Epithelial cell of alveolus of lung (primary cell): ENCODE data around the gene MST1R. TPM values are rescaled to one million over a fixed set of nuclear protein-coding genes. Genes with fewer than 3 reads are reported as not detected.

Experiments
- total RNA-seq: library from RNA; depleted of rRNA; stranded (reverse); fragments of >200 nt; gene quantifications from 2 replicates; pipeline ENCODE4 v1.2.1, GENCODE V29; 2015

MST1R gene
- 0.52 and 3.1 TPM in 2 replicates for total RNA-seq

DNA sequence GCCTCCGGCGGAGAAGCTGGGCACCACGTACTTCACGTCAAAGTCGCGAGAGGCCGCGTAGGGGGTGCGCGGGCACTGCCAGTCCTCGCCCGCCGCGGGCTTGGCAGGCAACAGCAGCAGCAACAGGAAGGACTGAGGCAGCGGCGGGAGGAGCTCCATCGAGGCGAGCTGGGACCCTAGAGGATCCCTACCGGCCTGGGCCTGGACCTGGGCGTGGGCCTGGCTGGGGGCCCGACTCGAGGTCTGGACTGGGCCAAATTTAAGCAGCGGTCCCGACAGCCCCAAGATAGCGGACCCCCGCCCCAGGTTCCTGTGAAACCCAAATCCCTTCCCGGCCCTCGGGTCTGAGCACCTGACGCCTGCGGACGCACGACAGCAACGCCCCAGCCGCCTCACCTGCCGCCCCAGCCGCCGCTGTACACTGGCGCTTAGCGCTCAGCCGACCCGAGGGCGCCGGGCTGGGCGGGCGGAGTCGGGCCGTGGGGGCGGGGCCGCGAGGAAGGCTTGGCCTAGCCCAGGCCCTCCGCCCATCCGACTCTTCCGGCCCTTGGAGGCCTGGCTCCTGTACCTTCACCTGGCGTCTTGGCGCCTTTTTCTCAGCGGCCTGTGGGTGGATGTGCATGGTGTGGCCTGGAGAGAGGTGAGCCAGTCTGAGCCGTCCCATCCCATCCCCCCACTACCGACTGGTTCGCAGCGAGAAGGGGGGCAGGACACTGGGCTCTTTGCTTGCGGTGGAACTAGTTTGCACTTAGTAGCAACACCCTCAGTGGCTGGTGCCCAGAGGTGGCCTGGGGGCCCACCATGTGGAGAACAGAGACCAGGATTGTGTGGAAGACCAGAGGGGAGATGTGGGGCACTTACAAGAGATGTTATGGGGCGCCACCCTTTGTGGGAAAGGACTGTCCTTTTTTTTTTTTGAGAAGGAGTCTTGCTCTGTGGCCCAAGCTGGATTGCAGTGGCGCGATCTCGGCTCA, at the start of gene MST1R:
TSS of gene MST1R (minus strand) at position 423 of the 974 bp plus-strand sequence. CDS start at position 159, 264 bp downstream.

GRCh38 chr3:49939858-49940666, 36.4 kb upstream of the MST1R start, which contains the start of gene RBM6:
RBM6 (plus strand) TSS chr3:49940150; CDS start chr3:49962642, 22,492 bp downstream.

GRCh38 chr3:49929291-49930167, 25.9 kb upstream of the MST1R start, which contains the start of gene MON1A:
MON1A (minus strand) TSS chr3:49929811; CDS start chr3:49913346, 16,465 bp downstream.

DNA sequence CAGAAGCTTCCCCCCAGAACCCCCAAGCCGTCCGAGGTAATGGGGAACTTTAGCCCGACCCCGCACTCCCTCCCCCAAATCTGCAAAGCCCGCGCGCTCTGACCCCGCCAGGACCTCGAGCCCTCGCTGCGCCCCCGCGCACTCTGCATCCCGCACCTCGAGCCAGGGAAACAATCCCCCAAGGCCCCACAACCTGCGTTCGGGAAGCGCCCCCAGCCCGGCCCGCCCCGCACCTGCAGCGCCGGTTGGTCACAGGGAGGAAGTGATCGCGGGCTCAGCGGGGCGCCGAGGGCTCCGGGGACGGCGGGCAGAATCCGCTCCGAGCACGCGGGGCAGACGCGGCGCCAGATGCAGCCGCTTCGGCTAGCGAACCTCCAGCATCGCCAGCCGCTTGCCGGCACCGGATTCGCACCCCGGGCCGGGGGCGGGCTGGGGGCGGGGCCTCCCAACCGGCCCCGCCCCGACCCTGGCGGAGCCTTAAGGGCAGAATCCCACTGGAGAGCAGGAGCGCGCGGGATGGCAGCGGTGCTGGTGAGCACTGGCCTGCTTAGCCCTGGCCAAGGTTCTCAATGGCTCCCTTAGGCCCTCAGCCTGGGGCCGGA, 34.0 kb downstream of the MST1R start, which contains the start of gene CAMKV:
TSS of gene CAMKV (minus strand) at position 382 of the 602 bp plus-strand sequence. CDS start 7,518 bp downstream, outside the sequence.

DNA sequence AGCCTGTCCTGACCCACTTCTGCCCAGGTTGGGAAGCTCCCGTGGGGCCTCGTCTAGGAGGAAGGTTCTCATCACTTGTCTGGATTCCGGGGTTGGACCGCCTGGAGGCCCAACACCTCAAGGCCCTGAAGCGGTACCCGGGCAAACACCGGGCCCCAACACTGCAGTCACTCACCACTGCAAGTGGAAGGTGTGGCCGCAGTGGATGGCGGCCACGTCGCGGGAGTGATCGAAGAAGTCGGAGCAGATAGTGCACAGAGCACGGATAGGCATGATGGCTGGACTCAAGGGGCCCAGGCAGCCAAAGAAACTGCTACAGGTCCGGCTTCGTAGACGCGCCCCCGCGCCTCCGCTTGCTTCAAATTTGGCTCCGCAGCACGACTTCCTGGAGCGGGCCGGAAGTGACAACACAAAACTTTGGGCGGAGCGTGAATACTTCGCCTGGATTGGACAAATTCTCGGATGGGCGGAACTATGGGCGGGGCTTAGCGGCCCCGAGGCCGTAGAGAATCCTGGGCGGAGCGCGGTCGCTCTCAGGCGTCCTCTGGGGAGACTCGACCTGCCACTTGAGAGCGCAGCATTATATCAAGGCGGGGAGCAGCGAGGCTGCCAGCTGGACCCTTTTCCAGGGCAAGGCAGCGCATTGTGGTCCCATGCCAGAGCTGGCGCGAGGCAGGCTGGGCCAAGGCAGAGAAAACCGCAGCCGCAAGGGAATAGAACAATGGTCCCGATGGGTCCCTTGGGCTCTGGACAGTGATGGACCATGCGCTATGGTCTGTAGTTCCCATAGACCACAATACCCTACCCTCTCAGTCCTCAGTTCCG, 47.3 kb downstream of the MST1R start, which contains the start of gene TRAIP:
TSS of gene TRAIP (minus strand) at position 384 of the 825 bp plus-strand sequence. CDS start at position 273, 111 bp downstream.

Other genes with a start within 250 kb of the MST1R start
- 71.3 and 163 TPM in 2 replicates for gene APEH, start 229.5 kb downstream of the MST1R start, total RNA-seq
- 5.4 and 14.1 TPM in 2 replicates for gene MST1, start 214.4 kb downstream of the MST1R start, total RNA-seq
- gene RNF123, start 214.3 kb downstream of the MST1R start, total RNA-seq: 21.9 and 32.0 TPM in 2 replicates
- gene AMIGO3, start 184.2 kb downstream of the MST1R start, total RNA-seq: 0.24 and 1.6 TPM in 2 replicates
- gene GMPPB, start 179.9 kb downstream of the MST1R start, total RNA-seq: 13.1 and 69.7 TPM in 2 replicates
- 27.9 and 51.2 TPM in 2 replicates for gene IP6K1, start 117.3 kb downstream of the MST1R start, total RNA-seq
- gene CDHR4, start 104.0 kb downstream of the MST1R start, total RNA-seq: 0.16 TPM in 1 of 2 replicates, not detected in the other
- 3.1 and 7.6 TPM in 2 replicates for gene INKA1, start 100.6 kb downstream of the MST1R start, total RNA-seq
- 30.6 and 39.0 TPM in 2 replicates for gene UBA7, start 89.9 kb downstream of the MST1R start, total RNA-seq
- 1.4 and 4.5 TPM in 2 replicates for gene TRAIP, start 47.3 kb downstream of the MST1R start, total RNA-seq
- gene CAMKV, start 34.0 kb downstream of the MST1R start, total RNA-seq: not detected in 2 replicates
- 14.5 and 15.6 TPM in 2 replicates for gene MON1A, start 25.9 kb upstream of the MST1R start, total RNA-seq
- gene RBM6, start 36.3 kb upstream of the MST1R start, total RNA-seq: 19.0 and 42.1 TPM in 2 replicates
- 34.4 and 89.8 TPM in 2 replicates for gene RBM5, start 185.0 kb upstream of the MST1R start, total RNA-seq